GM19238 (cell line): ENCODE results near the gene MAP6.
A peak's percentile ranks its signal among the peaks of the same experiment; 100 is the strongest.

Source experiments
- DNase-seq: peaks from one replicate; pipeline ENCODE4 v3.0.0; 2011; ENCODE audit warnings: low spot score; ENCODE audit not compliant: insufficient read length

The MAP6 gene

GRCh38 chr11:75667255-75667830 lies 1.5 kb downstream of the MAP6 start:
- peak; percentile 30 for DNase-seq

DNA sequence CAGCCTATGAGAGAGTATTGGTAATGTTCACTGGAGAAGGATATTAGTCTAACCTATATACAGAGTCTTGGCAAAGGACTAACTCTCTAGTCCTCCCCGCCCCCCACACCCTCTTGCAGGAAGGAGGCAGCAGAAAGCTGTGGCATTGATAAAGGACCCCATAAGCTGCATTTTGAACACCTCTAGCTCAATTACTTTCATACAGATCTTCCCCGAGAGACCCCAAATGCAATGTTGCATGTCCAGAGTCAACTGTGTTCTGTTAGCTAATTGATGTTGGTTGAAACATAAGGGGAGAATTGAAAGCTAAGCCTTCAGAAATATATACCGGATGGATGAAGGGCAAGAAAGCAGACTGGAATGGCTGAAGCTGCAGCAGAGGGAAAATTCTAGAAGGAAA lies 2.8 kb downstream of the MAP6 start:
- no peak for DNase-seq

DNA sequence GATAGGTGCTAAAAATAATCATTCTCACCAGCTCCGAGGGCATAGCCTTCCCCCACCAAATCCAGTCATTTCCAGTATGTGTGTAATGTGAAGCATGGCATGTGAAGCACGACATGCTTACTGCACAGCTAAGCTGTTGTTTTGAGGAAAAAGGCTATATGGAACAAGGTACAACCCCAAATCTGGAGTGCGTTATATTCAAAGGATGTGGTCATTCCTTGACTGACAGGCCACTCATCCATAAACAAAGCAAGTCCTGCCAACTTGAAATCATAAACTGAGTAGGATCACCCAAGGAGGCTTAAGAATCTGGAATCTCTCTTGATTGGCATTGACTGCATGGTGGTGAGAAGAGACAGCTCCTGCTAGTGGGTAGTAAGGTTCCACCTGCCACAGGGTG lies 3.7 kb downstream of the MAP6 start:
- no peak for DNase-seq

GRCh38 chr11:75664389-75664788 lies 4.4 kb downstream of the MAP6 start:
- DNase-seq = no peak

DNA sequence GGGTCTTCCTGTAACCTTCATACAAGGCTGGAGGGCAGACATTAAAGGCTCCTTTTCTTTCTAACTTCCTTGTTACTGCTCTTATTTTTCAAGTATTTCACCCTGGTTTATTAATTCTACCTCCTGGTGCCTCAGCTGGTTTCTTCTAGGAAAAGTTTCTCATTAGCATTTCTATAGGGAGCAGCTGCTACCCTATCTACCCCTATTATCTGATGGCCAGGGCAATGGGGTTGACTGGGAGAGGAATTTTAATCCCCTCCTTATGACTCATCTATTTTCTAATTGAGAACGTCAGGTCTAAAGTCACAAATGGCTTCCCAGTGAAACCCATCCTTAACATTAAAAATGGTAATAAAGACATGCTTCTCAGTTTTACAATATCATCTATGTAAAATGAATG lies 5.0 kb downstream of the MAP6 start:
- no peak for DNase-seq

GRCh38 chr11:75659836-75660235 lies 9.0 kb downstream of the MAP6 start:
- no peak for DNase-seq

DNA sequence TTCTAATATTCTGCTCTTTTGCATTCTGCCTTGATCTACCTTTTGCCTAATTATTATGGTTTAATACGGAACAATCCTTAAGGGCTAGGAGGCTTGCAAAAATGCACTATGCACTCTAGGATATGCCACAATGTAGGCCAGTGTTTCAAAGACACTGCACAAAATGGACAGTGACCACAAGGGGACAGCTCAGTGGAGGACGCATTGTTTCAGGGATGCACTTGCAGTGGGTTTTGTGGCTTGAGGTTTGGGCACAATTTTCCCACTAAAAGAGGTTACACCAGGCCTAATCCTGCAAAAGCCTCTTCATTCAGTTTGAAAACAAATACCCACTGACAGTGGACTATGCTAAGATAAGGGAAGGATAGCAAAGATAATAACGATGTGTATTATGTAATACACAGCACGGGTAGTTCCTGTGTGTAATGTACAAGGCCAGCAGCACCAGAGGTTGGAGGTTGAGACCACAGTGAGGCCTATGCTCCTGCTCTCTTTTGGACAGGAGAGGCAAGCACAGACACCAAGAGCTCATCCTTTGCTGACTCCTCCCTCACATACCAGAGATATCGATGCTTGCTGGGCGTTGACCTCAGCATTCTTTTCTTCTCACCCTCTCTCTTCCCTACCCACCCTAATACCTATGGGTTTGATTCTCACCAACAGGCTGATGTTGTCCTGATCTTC lies 12.7 kb downstream of the MAP6 start:
- no peak for DNase-seq

GRCh38 chr11:75655605-75656004 lies 13.2 kb downstream of the MAP6 start:
- DNase-seq = no peak

DNA sequence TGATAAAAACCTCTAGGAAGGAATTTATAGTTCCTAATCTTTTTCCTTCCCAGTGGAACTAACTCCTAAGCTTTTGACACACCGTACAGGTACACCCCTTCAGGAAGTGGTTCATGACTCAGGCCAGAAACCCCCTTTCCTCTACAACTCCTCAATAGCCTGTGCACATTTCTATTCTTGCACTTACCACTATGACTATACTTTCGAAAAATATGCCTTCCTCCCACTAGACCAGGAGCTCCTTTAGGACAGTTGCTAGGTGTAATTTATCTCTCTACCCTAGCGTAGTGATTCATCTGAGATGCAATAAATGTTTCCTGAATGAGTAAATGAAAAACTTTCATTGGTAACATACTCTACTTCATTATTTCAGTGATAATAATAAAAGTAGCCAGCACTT lies 14.5 kb downstream of the MAP6 start:
- peak; percentile 18 for DNase-seq

DNA sequence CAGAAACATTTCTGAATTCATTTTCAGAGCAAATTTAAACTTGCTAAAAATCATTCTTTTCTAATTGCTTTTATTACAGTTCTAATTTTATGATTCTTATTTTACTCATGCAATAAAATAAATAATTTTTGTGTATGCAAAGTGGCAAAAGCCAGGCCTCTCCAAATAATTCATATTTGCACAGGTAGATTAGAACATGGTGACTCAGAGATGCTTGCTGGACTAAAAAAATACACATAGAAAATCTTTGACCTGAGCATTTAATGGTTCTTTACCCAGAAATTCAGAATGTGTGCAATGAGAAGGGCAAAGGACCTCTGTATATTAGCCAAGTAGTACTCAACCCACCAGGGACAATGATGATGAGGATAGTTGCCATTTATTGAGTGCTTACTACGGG lies 15.3 kb downstream of the MAP6 start:
- no peak for DNase-seq

- DNase-seq = no peak
Measured at GRCh38 chr11:75652936-75653335, 15.9 kb downstream of the MAP6 start.

DNA sequence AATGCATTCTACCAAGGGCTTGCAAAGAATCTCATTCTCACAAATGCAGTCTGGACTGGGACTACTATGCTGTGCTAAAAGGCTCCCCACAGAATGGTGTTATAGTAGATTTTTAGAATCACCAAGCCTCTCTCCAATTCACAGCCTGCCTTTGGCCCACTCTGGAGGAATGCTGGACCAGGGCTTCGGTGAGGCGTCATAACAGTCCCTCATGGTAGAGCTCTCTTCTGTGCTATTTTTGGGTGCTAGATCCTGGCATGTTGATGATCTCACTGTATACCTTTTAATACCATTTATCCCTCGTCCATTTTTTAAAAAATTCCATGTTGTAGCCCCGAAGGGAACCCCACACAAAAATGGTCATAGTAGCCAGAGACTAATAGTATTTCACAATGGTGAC lies 17.6 kb downstream of the MAP6 start:
- no peak for DNase-seq

DNA sequence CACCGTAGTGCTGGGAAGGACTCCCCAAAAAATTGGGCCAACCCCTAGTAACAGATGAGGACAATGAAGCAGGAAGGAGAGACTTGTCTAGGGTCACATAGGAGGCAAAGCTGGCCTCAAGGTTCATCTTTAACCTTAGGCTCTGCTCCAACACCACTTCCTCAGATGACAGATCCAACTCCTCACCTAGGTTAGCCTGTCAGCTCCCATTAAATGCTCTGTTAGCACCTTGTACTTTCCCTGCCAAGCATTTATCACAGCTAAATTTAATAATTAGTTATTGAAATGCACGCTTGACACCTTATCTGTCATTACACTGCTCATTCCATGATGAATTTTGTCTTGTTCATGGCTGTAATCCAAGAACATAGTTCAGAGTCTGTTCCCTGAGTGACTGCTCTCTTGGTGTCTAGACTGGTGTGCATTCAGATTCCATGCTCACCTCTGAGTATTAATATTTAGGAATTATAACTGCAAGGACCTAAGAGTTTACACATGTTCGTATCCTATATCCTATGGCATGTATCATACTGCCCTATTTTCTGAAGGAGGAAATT lies 18.6 kb downstream of the MAP6 start:
- DNase-seq = no peak

GRCh38 chr11:75644946-75645345 lies 23.9 kb downstream of the MAP6 start:
- DNase-seq = no peak

DNA sequence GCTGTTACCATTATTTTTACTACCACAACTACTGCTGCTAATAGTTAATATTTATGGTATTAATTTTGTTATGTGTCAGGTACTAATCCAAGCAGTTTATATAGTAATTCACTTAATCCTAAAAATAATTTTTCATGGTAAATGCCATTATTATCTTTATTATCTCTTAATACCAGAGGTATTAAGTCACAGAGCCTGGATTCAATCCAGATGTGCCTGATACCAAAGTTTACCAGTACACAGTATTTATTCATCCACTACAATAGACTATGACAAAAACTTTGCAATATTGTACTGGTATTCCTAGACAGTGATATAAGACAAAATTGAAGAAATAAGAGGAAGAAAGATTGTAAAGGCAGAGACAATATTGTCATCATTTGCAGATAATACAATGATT lies 24.5 kb downstream of the MAP6 start:
- DNase-seq = no peak

- DNase-seq = no peak
Measured at GRCh38 chr11:75642402-75643113, 26.3 kb downstream of the MAP6 start.

DNA sequence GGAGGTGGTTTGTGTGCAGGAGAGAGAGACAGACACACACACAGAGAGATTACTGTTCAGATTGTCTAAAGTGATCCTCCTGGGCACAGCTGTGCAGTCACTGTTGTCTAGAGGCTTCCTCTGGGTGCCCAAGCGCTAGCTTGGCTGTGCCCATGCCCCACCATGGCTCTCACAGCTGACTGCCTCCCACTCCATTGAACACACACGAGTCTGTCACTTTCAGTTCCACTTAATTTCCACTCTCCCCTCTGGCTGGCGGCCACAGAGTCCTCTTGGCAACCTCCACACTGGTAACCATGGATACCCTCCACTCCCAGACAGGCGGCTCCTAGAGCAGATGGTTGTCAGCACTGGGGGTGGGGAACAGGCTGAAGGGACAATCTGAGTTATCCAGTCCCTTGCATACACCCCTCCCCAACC lies 29.1 kb downstream of the MAP6 start:
- no peak for DNase-seq

- DNase-seq = no peak
Measured at GRCh38 chr11:75637998-75638397, 30.8 kb downstream of the MAP6 start.

GRCh38 chr11:75635066-75635862 lies 33.6 kb downstream of the MAP6 start:
- DNase-seq = no peak

- DNase-seq = no peak
Measured at GRCh38 chr11:75633409-75634066, 35.3 kb downstream of the MAP6 start.

GRCh38 chr11:75632962-75633361 lies 35.9 kb downstream of the MAP6 start:
- no peak for DNase-seq
